SH-SY5Y (cell line): ENCODE data around the gene KCNK17.

Experiments
- GATA2 ChIP-seq: IDR thresholded peaks from 2 replicates; pipeline ENCODE4 v1.6.1; 2011; ENCODE audit warnings: mild to moderate bottlenecking, low read depth, low read length
- GATA3 ChIP-seq: IDR thresholded peaks from 2 replicates; pipeline ENCODE4 v1.6.1; 2011; ENCODE audit warnings: low read depth, mild to moderate bottlenecking, low read length, moderate library complexity

DNA sequence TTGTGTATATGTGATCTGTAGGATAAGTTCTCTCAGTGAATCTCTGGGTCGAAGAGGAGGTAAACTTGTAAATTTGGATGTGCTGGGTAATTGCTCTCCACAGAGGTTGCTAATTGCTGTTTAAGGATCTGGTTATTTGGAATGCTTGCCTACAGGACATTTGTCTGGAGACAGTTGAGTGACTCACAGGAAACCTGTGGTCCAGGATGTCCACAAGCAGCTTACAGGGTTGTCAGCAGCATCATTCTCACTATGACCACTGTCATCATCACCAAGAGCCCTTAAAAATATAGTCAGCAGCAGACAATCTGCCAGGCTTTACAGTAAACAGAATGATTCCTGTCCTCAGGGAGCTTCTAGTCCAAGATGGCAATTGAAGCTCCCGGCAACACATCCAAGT, 53.8 kb downstream of the KCNK17 start:
- TF ChIP-seq GATA2: no peak
- no peak for TF ChIP-seq GATA3
